ENCODE data around the gene CCNE1.

The CCNE1 gene

GRCh38 chr19:29831041-29831548, 19.3 kb downstream of the CCNE1 start:
- peak in 2 of 3 donors; percentile 71 to 77 for DNase-seq
- CTCF ChIA-PET: interaction anchor here (1.0 to 1.5 kb wide), 2 partner anchors 14 to 16 kb away, joined by 3 to 4 read pairs; no protein-coding TSS in a partner anchor
- H3K4me3 ChIP-seq (ENCODE audit: control insufficient read depth in 1 of 7, extremely low read depth in 1 of 7, insufficient read depth in 4 of 7, low read depth in 2 of 7, low read length in 6 of 7): no peak overlapping the region
- H3K36me3 ChIP-seq (ENCODE audit: control insufficient read depth in 4 of 4, insufficient read depth in 4 of 4, low read length in 3 of 4): no peaks in the 10 kb centered on the region
- POLR2A ChIA-PET: no interaction called here
- peaks cover 0 to 13% (median 4%) of the 10 kb centered on the region in 4 experiments for H3K4me1 ChIP-seq (ENCODE audit: control extremely low read depth in 1 of 4, control insufficient read depth in 4 of 4, insufficient read depth in 4 of 4, low read length in 3 of 4)
- 41% methylated on average over 11 of the region's 12 CpGs for WGBS (ENCODE audit: insufficient coverage)
- no peaks in the 10 kb centered on the region for H3K9me3 ChIP-seq (ENCODE audit: control extremely low read depth in 1 of 5, control insufficient read depth in 4 of 5, insufficient read depth in 2 of 5, low read depth in 1 of 5, low read length in 4 of 5)
- H3K27ac ChIP-seq (ENCODE audit: insufficient read depth in 1 of 2, low read depth in 1 of 2, low read length in 2 of 2, poor library complexity in 1 of 2, severe bottlenecking in 2 of 2): no peak overlapping the region
- no peaks in the 10 kb centered on the region for H3K27me3 ChIP-seq (replicated peaks in 2 of 5; ENCODE audit: control insufficient read depth in 4 of 5, insufficient read depth in 5 of 5, low read length in 4 of 5)

GRCh38 chr19:29831686-29832085, 19.9 kb downstream of the CCNE1 start:
- CTCF ChIA-PET: interaction anchor here (1.0 to 1.5 kb wide), 2 partner anchors 15 to 17 kb away, joined by 3 to 4 read pairs; no protein-coding TSS in a partner anchor
- Histone ChIP-seq H3K9me3 (ENCODE audit: control extremely low read depth in 1 of 5, control insufficient read depth in 4 of 5, insufficient read depth in 2 of 5, low read depth in 1 of 5, low read length in 4 of 5) (no peaks in the 10 kb centered on the region), H3K27ac (ENCODE audit: insufficient read depth in 1 of 2, low read depth in 1 of 2, low read length in 2 of 2, poor library complexity in 1 of 2, severe bottlenecking in 2 of 2) (no peak overlapping the region), H3K36me3 (ENCODE audit: control insufficient read depth in 4 of 4, insufficient read depth in 4 of 4, low read length in 3 of 4) (no peaks in the 10 kb centered on the region), H3K4me3 (ENCODE audit: control insufficient read depth in 1 of 7, extremely low read depth in 1 of 7, insufficient read depth in 4 of 7, low read depth in 2 of 7, low read length in 6 of 7) (no peak overlapping the region), H3K4me1 (ENCODE audit: control extremely low read depth in 1 of 4, control insufficient read depth in 4 of 4, insufficient read depth in 4 of 4, low read length in 3 of 4) (peaks cover 0 to 13% (median 4%) of the 10 kb centered on the region in 4 experiments), H3K27me3 (replicated peaks in 2 of 5; ENCODE audit: control insufficient read depth in 4 of 5, insufficient read depth in 5 of 5, low read length in 4 of 5) (no peaks in the 10 kb centered on the region)
- POLR2A ChIA-PET: no interaction called here
- no peak for DNase-seq
- 93% methylated on average over 9 of the region's 9 CpGs for WGBS (ENCODE audit: insufficient coverage)

- H3K9me3 ChIP-seq (ENCODE audit: control extremely low read depth in 1 of 5, control insufficient read depth in 4 of 5, insufficient read depth in 2 of 5, low read depth in 1 of 5, low read length in 4 of 5): no peaks in the 10 kb centered on the region
- H3K4me1 ChIP-seq (ENCODE audit: control extremely low read depth in 1 of 4, control insufficient read depth in 4 of 4, insufficient read depth in 4 of 4, low read length in 3 of 4): peaks cover 0 to 13% (median 4%) of the 10 kb centered on the region in 4 experiments
- no peak for DNase-seq
- ChIA-PET CTCF (interaction anchor here (0.7 kb wide), 1 partner anchor 1938 kb away, joined by 3 read pairs; no protein-coding TSS in a partner anchor), POLR2A (no interaction called here)
- no peak overlapping the region for H3K4me3 ChIP-seq (ENCODE audit: control insufficient read depth in 1 of 7, extremely low read depth in 1 of 7, insufficient read depth in 4 of 7, low read depth in 2 of 7, low read length in 6 of 7)
- H3K27me3 ChIP-seq (replicated peaks in 2 of 5; ENCODE audit: control insufficient read depth in 4 of 5, insufficient read depth in 5 of 5, low read length in 4 of 5): no peaks in the 10 kb centered on the region
- H3K36me3 ChIP-seq (ENCODE audit: control insufficient read depth in 4 of 4, insufficient read depth in 4 of 4, low read length in 3 of 4): no peaks in the 10 kb centered on the region
- 100% methylated on average over 7 of the region's 9 CpGs for WGBS (ENCODE audit: insufficient coverage)
- H3K27ac ChIP-seq (ENCODE audit: insufficient read depth in 1 of 2, low read depth in 1 of 2, low read length in 2 of 2, poor library complexity in 1 of 2, severe bottlenecking in 2 of 2): no peak overlapping the region
Observed at GRCh38 chr19:29832801-29833200, 21.0 kb downstream of the CCNE1 start.

- CTCF ChIA-PET: interaction anchor here (0.7 to 1.1 kb wide), 2 partner anchors 20 to 1939 kb away, joined by 3 read pairs; no protein-coding TSS in a partner anchor
- POLR2A ChIA-PET: no interaction called here
- no peaks in the 10 kb centered on the region for H3K9me3 ChIP-seq (ENCODE audit: control extremely low read depth in 1 of 5, control insufficient read depth in 4 of 5, insufficient read depth in 2 of 5, low read depth in 1 of 5, low read length in 4 of 5)
- no peak overlapping the region for H3K4me3 ChIP-seq (ENCODE audit: control insufficient read depth in 1 of 7, extremely low read depth in 1 of 7, insufficient read depth in 4 of 7, low read depth in 2 of 7, low read length in 6 of 7)
- H3K36me3 ChIP-seq (ENCODE audit: control insufficient read depth in 4 of 4, insufficient read depth in 4 of 4, low read length in 3 of 4): no peaks in the 10 kb centered on the region
- 89% methylated on average over 9 of the region's 12 CpGs for WGBS (ENCODE audit: insufficient coverage)
- DNase-seq: no peak
- no peak overlapping the region for H3K27ac ChIP-seq (ENCODE audit: insufficient read depth in 1 of 2, low read depth in 1 of 2, low read length in 2 of 2, poor library complexity in 1 of 2, severe bottlenecking in 2 of 2)
- H3K4me1 ChIP-seq (ENCODE audit: control extremely low read depth in 1 of 4, control insufficient read depth in 4 of 4, insufficient read depth in 4 of 4, low read length in 3 of 4): peaks cover 0 to 13% (median 4%) of the 10 kb centered on the region in 4 experiments
- peaks cover 0 to 2% (median 0%) of the 10 kb centered on the region in 5 experiments for H3K27me3 ChIP-seq (replicated peaks in 2 of 5; ENCODE audit: control insufficient read depth in 4 of 5, insufficient read depth in 5 of 5, low read length in 4 of 5)
Observed at GRCh38 chr19:29833614-29834261, 21.9 kb downstream of the CCNE1 start.

GRCh38 chr19:29834991-29835846, 23.4 kb downstream of the CCNE1 start:
- peak in 2 of 3 donors; percentile 20 to 33 for DNase-seq
- Histone ChIP-seq H3K36me3 (ENCODE audit: control insufficient read depth in 4 of 4, insufficient read depth in 4 of 4, low read length in 3 of 4) (no peaks in the 10 kb centered on the region), H3K4me3 (ENCODE audit: control insufficient read depth in 1 of 7, extremely low read depth in 1 of 7, insufficient read depth in 4 of 7, low read depth in 2 of 7, low read length in 6 of 7) (no peak overlapping the region), H3K27me3 (replicated peaks in 2 of 5; ENCODE audit: control insufficient read depth in 4 of 5, insufficient read depth in 5 of 5, low read length in 4 of 5) (peaks cover 0 to 8% (median 0%) of the 10 kb centered on the region in 5 experiments), H3K27ac (ENCODE audit: insufficient read depth in 1 of 2, low read depth in 1 of 2, low read length in 2 of 2, poor library complexity in 1 of 2, severe bottlenecking in 2 of 2) (no peak overlapping the region), H3K4me1 (ENCODE audit: control extremely low read depth in 1 of 4, control insufficient read depth in 4 of 4, insufficient read depth in 4 of 4, low read length in 3 of 4) (peaks cover 0 to 13% (median 4%) of the 10 kb centered on the region in 4 experiments), H3K9me3 (ENCODE audit: control extremely low read depth in 1 of 5, control insufficient read depth in 4 of 5, insufficient read depth in 2 of 5, low read depth in 1 of 5, low read length in 4 of 5) (no peaks in the 10 kb centered on the region)
- POLR2A ChIA-PET: no interaction called here
- WGBS (ENCODE audit: insufficient coverage): 7% methylated on average over 2 of the region's 17 CpGs
- CTCF ChIA-PET: interaction anchor here (0.6 to 1.4 kb wide), 6 partner anchors 9 to 123 kb away, joined by 3 to 5 read pairs (median 3); no protein-coding TSS in a partner anchor

GRCh38 chr19:29836409-29836825, 24.6 kb downstream of the CCNE1 start:
- CTCF ChIA-PET: interaction anchor here (0.9 to 1.3 kb wide), 2 partner anchors 22 kb away, joined by 3 to 5 read pairs; no protein-coding TSS in a partner anchor
- no peak overlapping the region for H3K27ac ChIP-seq (ENCODE audit: insufficient read depth in 1 of 2, low read depth in 1 of 2, low read length in 2 of 2, poor library complexity in 1 of 2, severe bottlenecking in 2 of 2)
- POLR2A ChIA-PET: no interaction called here
- no peak overlapping the region for H3K4me3 ChIP-seq (ENCODE audit: control insufficient read depth in 1 of 7, extremely low read depth in 1 of 7, insufficient read depth in 4 of 7, low read depth in 2 of 7, low read length in 6 of 7)
- H3K36me3 ChIP-seq (ENCODE audit: control insufficient read depth in 4 of 4, insufficient read depth in 4 of 4, low read length in 3 of 4): no peaks in the 10 kb centered on the region
- peaks cover 0 to 8% (median under 1%) of the 10 kb centered on the region in 4 experiments for H3K4me1 ChIP-seq (ENCODE audit: control extremely low read depth in 1 of 4, control insufficient read depth in 4 of 4, insufficient read depth in 4 of 4, low read length in 3 of 4)
- no peak for DNase-seq
- peaks cover 0 to 8% (median 2%) of the 10 kb centered on the region in 5 experiments for H3K27me3 ChIP-seq (replicated peaks in 2 of 5; ENCODE audit: control insufficient read depth in 4 of 5, insufficient read depth in 5 of 5, low read length in 4 of 5)
- H3K9me3 ChIP-seq (ENCODE audit: control extremely low read depth in 1 of 5, control insufficient read depth in 4 of 5, insufficient read depth in 2 of 5, low read depth in 1 of 5, low read length in 4 of 5): no peaks in the 10 kb centered on the region
- WGBS (ENCODE audit: insufficient coverage): 88% methylated on average over 5 of the region's 5 CpGs

Data from common myeloid progenitor, CD34-positive (primary cell).